Hepatocyte (in vitro differentiated cells): Measurements from ENCODE around the gene PRMT1. TPM values are rescaled to one million over a fixed set of nuclear protein-coding genes. Genes with fewer than 3 reads are reported as not detected.

Experiments used
- DNase-seq: peaks from one replicate; pipeline ENCODE4 v3.0.0-alpha.2; 2016; ENCODE audit warnings: low spot score
- H2AFZ ChIP-seq: fragments of 200-600 bp; sonication (generic); 2 replicates; pipeline ENCODE4 v1.6.0; 2016; ENCODE audit warnings: antibody characterized with exemption, mild to moderate bottlenecking
- H3K27ac ChIP-seq: fragments of 200-600 bp; sonication (generic); 2 replicates; pipeline ENCODE4 v1.5.1; 2016; ENCODE audit warnings: mild to moderate bottlenecking
- H3K27me3 ChIP-seq: fragments of 200-600 bp; sonication (generic); 2 replicates; pipeline ENCODE4 v1.6.1; 2016
- H3K36me3 ChIP-seq: fragments of 200-600 bp; sonication (generic); replicated peaks from 2 replicates; pipeline ENCODE4 v1.5.1; 2016; ENCODE audit warnings: low read depth; ENCODE audit not compliant: insufficient read depth
- H3K4me1 ChIP-seq: fragments of 200-600 bp; sonication (generic); 2 replicates; pipeline ENCODE4 v1.5.1; 2016; ENCODE audit warnings: mild to moderate bottlenecking, moderate library complexity; ENCODE audit not compliant: insufficient read depth
- H3K4me2 ChIP-seq: fragments of 200-600 bp; sonication (generic); 2 replicates; pipeline ENCODE4 v1.6.0; 2016
- H3K4me3 ChIP-seq: fragments of 200-600 bp; sonication (generic); 2 replicates; pipeline ENCODE4 v1.5.1; 2016; ENCODE audit warnings: mild to moderate bottlenecking
- H3K79me2 ChIP-seq: fragments of 200-600 bp; sonication (generic); 2 replicates; pipeline ENCODE4 v1.6.0; 2017; ENCODE audit warnings: mild to moderate bottlenecking
- H3K9me2 ChIP-seq: fragments of 200-600 bp; sonication (generic); replicated peaks from 2 replicates; pipeline ENCODE4 v1.6.0; 2017; ENCODE audit warnings: mild to moderate bottlenecking; ENCODE audit not compliant: insufficient read depth
- H3K9me3 ChIP-seq: fragments of 200-600 bp; sonication (generic); 2 replicates; pipeline ENCODE4 v1.5.1; 2016; ENCODE audit warnings: low read depth, mild to moderate bottlenecking
- H4K20me1 ChIP-seq: fragments of 200-600 bp; sonication (generic); 2 replicates; pipeline ENCODE4 v1.6.0; 2016; ENCODE audit warnings: mild to moderate bottlenecking; ENCODE audit not compliant: insufficient read depth, poor library complexity, severe bottlenecking
- EZH2 ChIP-seq: fragments of 200-600 bp; sonication (generic); IDR thresholded peaks from 2 replicates; pipeline ENCODE4 v1.6.1; 2016; ENCODE audit warnings: antibody characterized with exemption, mild to moderate bottlenecking, borderline replicate concordance
- EZH2phosphoT487 ChIP-seq: fragments of 200-600 bp; sonication (generic); IDR thresholded peaks from one replicate; pipeline ENCODE4 v1.6.1; 2018; ENCODE audit warnings: antibody characterized with exemption, mild to moderate bottlenecking, low read depth, moderate library complexity; ENCODE audit not compliant: unreplicated experiment, severe bottlenecking
- WGBS: methylation state at CpG from one replicate; pipeline ENCODE4 v1.1.6; 2016; ENCODE audit warnings: low lambda C conversion rate; ENCODE audit errors: missing lambda C conversion rate; 5-methylcytosine and 5-hydroxymethylcytosine counted together
- polyA plus RNA-seq: library from polyadenylated mRNA; unstranded; fragments of >200 nt; fragmentation: Nextera tagmentation; extraction: Ambion mirVana; gene quantifications from 2 replicates; pipeline ENCODE4 v1.2.1, GENCODE V29; 2016
- total RNA-seq: library from RNA; depleted of rRNA; stranded (reverse); fragments of >200 nt; gene quantifications from 2 replicates; pipeline ENCODE4 v1.2.3, GENCODE V29; 2014
- TF ChIP-seq, protein P1 (sequence below): fragments of 200-600 bp; sonication (generic); IDR thresholded peaks from 2 replicates; pipeline ENCODE4 v1.5.1; 2016; ENCODE audit warnings: antibody characterized with exemption, mild to moderate bottlenecking; ENCODE audit not compliant: poor library complexity

PRMT1 gene
- total and polyA plus RNA-seq, 2 experiments from 2014 or later = 180 to 189 TPM

DNA sequence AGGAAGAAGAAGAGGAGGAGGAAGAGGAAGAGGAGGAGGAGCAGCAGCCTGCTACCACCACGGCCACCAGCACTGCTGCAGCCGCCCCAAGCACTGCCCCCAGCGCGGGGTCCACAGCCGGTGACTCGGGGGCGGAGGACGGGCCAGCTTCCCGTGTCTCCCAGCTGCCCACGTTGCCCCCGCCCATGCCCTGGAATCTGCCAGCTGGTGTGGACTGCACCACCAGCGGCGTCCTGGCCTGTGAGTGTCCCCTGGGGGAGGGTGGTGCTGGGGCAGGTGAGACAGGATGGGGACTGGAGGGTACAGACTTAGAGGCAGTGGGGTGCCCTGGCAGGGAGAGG lies 23.6 kb upstream of the PRMT1 start:
- no peaks in the 10 kb centered on the region for H3K4me1 ChIP-seq
- H3K79me2 ChIP-seq = peaks cover 10% of the 10 kb centered on the region
- no peaks in the 10 kb centered on the region for H3K36me3 ChIP-seq
- no peak for DNase-seq
- 100% methylated on average over 9 of the region's 13 CpGs for WGBS
- no peak overlapping the region for H3K4me3 ChIP-seq
- H3K27ac ChIP-seq = no peak overlapping the region
- H3K27me3 ChIP-seq = no peaks in the 10 kb centered on the region
- no peak for TF ChIP-seq EZH2
- TF ChIP-seq EZH2phosphoT487 = no peak
- TF ChIP-seq, protein P1, sequence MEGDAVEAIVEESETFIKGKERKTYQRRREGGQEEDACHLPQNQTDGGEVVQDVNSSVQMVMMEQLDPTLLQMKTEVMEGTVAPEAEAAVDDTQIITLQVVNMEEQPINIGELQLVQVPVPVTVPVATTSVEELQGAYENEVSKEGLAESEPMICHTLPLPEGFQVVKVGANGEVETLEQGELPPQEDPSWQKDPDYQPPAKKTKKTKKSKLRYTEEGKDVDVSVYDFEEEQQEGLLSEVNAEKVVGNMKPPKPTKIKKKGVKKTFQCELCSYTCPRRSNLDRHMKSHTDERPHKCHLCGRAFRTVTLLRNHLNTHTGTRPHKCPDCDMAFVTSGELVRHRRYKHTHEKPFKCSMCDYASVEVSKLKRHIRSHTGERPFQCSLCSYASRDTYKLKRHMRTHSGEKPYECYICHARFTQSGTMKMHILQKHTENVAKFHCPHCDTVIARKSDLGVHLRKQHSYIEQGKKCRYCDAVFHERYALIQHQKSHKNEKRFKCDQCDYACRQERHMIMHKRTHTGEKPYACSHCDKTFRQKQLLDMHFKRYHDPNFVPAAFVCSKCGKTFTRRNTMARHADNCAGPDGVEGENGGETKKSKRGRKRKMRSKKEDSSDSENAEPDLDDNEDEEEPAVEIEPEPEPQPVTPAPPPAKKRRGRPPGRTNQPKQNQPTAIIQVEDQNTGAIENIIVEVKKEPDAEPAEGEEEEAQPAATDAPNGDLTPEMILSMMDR = no peak
- no peaks in the 10 kb centered on the region for H3K9me3 ChIP-seq
- H3K9me2 ChIP-seq = no peaks in the 10 kb centered on the region
- H3K4me2 ChIP-seq = no peak overlapping the region
- no peaks in the 10 kb centered on the region for H4K20me1 ChIP-seq
- no peak overlapping the region for H2AFZ ChIP-seq

DNA sequence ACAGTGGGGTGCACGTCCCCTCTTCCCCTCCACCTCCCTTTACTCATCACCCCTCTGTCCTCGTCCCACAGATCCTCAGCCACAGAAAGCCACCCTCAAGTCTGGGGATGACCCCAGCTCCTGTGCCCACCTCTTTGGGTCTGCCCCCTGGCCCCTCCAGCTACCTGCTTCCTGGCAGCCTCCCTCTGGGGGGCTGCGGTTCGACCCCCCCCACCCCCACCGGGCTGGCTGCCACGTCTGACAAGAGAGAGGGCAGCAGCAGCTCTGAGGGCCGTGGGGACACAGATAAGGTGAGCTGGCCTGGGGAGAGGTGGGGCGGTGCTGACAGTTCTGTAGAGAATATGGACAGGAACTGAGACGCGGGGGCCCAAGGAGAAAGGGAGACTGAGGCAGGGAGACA lies 22.5 kb upstream of the PRMT1 start:
- no peaks in the 10 kb centered on the region for H3K36me3 ChIP-seq
- DNase-seq = no peak
- TF ChIP-seq EZH2 = no peak
- TF ChIP-seq, protein P1 = no peak
- TF ChIP-seq EZH2phosphoT487 = no peak
- H3K4me1 ChIP-seq = no peaks in the 10 kb centered on the region
- H3K27me3 ChIP-seq = no peaks in the 10 kb centered on the region
- no peak overlapping the region for H3K4me2 ChIP-seq
- H2AFZ ChIP-seq = no peak overlapping the region
- H3K27ac ChIP-seq = no peak overlapping the region
- 94% methylated on average over 10 of the region's 10 CpGs for WGBS
- no peaks in the 10 kb centered on the region for H3K9me2 ChIP-seq
- no peaks in the 10 kb centered on the region for H3K9me3 ChIP-seq
- H3K79me2 ChIP-seq = peaks cover 3% of the 10 kb centered on the region
- no peak overlapping the region for H3K4me3 ChIP-seq
- H4K20me1 ChIP-seq = no peaks in the 10 kb centered on the region

DNA sequence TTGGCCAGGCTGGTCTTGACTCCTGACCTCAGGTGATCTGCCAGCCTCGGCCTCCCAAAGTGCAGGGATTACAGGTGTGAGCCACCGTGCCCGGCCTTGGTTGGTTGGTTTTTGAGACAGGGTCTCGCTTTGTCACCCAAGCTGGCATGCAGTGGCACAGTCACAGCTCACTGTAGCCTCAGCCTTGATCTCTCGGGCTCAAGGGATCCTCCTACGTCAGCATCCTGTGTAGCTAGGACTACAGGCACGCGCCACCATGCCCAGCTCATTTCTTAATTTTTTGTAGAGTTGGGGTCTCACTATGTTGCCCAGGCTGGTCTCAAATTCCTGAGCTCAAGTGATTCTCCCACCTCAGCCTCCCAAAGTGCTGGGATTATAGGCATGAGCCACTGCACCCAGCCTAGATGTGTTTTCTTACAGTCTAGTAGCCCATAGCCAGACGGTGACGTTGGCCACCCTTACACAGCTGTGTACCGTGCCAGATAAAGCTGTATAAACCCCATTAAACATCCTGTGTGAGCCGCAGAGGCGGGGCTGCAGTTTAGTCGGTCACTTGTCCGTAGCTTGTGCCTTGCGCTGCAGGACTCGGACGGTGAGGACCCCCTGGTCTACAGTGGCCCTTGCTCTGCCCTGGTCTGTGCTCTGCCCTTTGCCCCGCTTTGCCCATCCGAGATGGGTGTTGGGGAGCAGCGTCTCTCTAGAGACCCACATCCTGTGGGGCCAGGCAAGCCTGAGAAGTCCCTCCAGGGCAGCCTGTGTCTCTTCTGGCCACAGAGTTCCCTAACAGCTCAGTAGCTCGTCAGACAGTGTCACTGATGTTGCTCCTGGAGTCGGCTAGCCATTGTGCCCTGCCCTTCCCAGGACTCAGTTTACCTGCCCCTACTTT lies 21.3 kb upstream of the PRMT1 start:
- Histone ChIP-seq H3K9me2 (no peaks in the 10 kb centered on the region), H3K4me2 (no peak overlapping the region), H3K36me3 (no peaks in the 10 kb centered on the region), H3K79me2 (no peaks in the 10 kb centered on the region), H3K4me3 (no peak overlapping the region), H3K27ac (no peak overlapping the region), H3K9me3 (no peaks in the 10 kb centered on the region), H3K4me1 (no peaks in the 10 kb centered on the region), H4K20me1 (no peaks in the 10 kb centered on the region), H2AFZ (no peak overlapping the region), H3K27me3 (no peaks in the 10 kb centered on the region)
- WGBS = 95% methylated on average over 23 of the region's 23 CpGs
- DNase-seq = no peak
- TF ChIP-seq EZH2 = no peak

DNA sequence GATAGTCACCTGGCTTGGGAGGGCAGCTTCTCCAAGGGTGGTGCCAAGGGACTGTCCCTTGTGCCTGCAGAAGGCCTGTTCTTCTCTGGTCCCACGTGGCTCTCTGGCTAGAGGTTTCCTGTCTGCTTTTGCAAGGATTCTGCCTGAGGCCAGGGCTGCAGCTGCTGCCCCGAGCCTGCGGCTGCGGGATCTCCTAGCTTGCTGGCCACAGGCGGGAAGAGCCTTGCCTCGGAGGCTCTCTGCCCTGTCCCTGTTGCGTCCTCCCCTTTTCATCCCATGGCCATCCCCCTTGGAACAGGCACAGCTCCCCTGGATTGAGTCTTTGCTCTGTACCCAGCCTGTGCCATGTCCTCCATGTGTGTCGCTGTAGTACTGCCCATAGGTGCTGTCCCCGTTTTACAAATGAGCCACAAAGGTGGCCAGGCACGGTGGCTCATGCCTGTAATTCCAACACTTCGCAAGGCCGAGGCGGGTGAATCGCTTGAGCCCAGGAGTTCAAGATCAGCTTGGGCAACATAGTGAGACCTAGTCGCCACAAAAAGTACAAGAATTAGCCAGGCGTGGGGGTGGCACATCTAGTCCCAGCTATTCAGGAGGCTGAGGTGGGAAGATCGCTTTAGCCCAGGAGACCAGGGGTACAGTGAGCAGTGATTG lies 20.5 kb upstream of the PRMT1 start:
- 92% methylated on average over 17 of the region's 17 CpGs for WGBS
- TF ChIP-seq EZH2 (no peak), EZH2phosphoT487 (no peak)
- TF ChIP-seq, protein P1 = no peak
- no peaks in the 10 kb centered on the region for H3K27me3 ChIP-seq
- H3K4me1 ChIP-seq = no peaks in the 10 kb centered on the region
- no peak for DNase-seq
- no peaks in the 10 kb centered on the region for H3K9me3 ChIP-seq
- H3K9me2 ChIP-seq = no peaks in the 10 kb centered on the region
- H4K20me1 ChIP-seq = no peaks in the 10 kb centered on the region
- no peak overlapping the region for H3K4me2 ChIP-seq
- H3K4me3 ChIP-seq = no peak overlapping the region
- no peak overlapping the region for H3K27ac ChIP-seq
- no peaks in the 10 kb centered on the region for H3K36me3 ChIP-seq
- H2AFZ ChIP-seq = no peak overlapping the region
- H3K79me2 ChIP-seq = no peaks in the 10 kb centered on the region
